ENCODE measurements around the gene NAALAD2.
"Not testable (repeated sequence)": the region's sequence is repeated elsewhere in the genome, so short reads cannot be mapped to it uniquely, and the experiment has no call there.

The NAALAD2 gene

DNA sequence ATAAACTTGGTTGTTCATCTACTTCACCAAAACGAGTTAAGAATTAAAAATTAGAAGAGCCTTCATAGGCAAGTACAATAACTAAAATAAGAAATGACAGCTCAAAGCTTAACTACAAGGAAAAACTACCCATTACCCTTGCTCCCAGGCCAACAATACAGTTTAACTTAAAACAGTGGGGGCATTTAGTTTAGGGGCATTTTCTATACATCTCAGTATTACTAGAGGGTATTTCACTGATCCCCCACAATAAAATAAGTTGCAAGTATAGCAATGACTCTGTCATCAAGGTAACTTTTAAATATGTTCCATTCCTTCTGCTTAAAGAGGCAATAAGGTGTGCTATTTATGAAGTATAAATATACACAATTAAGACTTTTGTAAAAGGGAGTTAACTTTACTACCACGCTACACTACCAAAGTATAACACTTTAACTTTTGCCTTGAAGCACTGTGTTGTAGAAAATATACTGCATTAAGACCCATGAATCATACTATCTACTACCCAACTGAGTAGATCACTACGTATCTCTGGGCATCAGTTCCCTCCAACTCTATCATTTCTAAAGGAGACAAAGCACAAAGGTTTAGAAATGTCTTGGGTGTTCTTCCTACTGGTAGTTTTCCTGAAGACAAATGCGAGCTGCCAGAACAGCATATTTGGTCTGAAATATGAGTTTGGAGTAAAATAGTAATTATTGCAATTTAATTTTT, 58.6 kb downstream of the NAALAD2 start:
- no peak for DNase-seq

DNA sequence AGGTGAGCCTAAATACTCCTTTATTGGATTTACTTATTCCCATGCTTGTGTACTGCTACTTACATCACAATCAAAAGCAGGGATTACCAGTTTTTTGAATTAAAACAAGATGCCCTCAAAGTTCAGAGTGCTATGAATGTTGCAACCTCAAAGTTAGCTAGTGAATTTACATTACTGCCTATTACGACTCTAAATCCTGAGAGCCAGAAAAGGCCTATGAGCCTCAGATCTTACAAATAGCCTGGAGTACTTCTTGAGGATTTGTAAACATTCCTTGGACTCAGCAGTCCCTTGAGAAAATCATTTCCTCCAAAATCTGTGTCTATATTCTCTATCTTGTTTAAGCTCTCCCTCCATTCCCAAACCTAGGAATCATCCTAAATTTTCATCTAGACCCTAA, 62.9 kb downstream of the NAALAD2 start:
- no peak for DNase-seq

DNA sequence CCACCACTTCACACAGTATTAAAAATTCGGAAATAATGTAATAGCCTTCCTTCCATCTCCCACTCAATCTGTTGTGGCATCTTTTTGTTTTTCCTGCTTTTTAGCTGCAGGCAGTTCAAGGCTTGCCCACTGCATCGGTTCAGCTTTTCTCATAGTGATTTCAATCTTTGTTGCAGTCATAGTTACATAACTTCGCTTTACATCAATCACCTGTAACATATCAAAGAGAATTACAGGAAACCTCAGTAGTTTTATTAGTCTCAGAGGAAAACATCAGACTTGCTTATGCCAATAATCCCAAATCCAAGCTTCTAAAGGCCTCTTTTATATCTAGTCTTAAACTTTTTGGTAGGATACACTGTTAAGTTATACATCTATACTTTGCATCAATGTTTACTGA, 67.9 kb downstream of the NAALAD2 start:
- DNase-seq = no peak

DNA sequence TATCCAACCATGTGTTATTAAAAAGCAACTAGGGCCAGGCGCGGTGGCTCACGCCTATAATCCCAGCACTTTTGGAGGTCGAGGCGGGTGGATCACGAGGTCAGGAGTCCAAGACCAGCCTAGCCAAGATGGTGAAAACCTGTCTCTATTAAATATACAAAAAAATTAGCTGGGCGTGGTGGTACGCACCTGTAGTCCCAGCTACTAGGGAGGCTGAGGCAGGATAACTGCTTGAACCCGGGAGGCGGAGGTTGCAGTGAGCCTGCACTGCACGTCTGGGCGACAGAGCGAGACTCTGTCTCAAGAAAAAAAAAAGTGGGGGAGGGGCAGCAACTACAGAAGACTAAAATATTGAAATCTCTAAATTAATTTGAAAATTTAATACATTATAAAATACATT, 69.9 kb downstream of the NAALAD2 start:
- DNase-seq = no peak

DNA sequence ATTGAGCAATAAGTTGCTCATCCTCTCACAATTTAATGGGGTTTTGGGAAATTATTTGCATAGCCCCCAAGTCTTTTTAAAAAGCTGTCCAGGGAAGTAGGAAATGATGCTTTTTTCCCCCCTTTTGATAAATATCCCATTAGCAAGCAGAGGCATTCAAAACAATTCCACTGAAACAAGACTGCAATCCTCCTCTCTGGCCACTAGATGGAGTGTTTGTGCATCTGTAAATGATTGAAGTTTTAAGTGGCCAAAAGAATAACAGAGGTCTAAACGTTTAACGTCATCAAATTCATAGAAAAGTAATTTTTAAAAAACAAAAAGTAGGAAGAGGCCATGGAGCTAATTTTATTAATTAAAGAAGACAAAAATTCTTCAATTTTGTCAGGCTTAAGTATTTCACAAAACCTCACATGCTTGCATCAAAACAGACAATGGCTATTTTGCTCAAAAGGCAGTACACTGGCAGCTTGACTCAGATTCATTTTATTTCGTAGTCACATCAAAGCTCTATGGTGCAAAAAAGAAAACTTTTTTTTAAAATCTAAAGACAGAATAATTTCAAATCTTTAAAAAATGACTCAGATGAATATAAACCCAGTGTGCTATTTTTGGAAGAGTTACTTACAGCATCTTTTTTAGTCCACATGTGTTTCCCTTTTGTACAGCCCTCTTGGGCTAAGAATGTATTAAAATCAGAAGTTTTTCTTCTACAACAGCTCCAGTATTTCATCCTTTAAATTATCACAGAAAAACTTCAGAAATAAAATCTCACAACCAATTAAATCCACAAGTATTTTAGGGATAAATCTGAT, 70.6 kb downstream of the NAALAD2 start:
- DNase-seq = peak; percentile 13 to 77 (median 48)

DNA sequence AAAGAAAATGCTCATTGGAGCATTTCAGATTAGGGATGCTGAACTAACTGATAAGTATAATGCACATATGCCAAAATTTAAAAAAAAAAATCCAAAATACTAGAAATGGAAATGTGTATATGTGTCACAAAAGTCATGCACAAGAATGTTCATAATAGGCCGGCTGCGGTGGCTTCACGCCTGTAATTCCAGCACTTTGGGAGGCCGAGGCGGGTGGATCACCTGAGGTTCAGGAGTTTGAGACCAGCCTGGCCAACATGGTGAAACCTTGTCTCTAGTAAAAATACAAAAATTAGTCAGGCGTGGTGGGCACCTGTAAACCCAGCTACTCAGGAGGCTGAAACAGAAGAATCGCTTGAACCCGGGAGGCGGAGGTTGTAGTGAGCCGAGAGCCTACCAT, 73.5 kb downstream of the NAALAD2 start:
- DNase-seq = not testable (repeated sequence)

DNA sequence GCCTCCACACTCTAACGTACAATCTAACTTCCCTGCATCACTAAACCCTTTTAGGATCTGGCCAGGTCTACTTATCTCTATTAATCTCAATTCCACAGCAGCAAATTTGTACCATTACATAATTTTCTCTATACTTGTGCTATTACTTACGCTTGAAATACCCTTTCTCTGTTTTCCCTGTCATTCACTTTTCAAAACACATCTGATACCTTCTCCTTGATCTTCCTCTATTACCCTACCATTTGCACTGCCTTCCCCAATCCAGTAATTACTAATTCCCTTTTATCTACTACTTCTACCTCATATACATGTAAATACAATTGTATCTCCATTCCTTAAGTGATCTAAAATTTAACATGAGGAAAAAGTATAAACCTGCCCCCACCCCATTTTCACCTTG, 74.4 kb downstream of the NAALAD2 start:
- no peak for DNase-seq

DNA sequence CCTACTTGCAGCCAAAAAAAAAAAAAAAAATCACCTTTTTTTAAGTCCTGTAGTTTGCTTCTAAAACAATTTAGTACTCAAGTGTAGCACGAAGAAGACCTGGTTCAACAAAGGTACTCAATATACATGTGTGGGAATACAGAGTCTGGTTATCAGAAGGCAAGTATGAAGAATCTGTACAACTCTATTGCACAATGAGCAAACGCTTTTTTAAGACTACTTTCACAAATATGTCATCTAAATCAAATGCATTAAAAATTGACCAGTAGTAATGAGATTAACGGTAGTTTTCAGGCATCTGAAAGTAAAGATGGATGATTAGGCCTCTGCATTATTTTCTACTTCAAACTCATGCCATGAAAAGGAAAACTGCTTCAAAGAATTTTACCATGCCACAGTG, 78.9 kb downstream of the NAALAD2 start:
- DNase-seq = no peak

DNA sequence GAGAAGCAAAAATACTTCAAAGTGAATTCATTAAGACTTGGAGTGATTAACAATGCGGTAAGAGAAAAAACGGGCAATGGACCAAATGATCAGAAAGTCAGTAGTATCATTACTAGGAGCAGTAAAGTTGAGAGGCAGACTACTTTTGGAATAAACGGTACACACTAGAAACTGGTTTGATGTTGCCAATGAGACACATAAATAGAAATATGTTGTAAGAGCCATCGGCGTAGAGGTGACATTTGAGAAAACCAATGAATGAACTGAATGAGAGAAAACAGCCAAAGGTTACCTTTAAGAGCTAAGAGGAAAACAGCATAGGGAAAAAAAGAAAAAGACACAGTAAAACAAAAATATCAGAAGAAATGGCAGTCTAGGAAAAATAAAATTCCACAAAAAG, 82.1 kb downstream of the NAALAD2 start:
- no peak for DNase-seq

DNA sequence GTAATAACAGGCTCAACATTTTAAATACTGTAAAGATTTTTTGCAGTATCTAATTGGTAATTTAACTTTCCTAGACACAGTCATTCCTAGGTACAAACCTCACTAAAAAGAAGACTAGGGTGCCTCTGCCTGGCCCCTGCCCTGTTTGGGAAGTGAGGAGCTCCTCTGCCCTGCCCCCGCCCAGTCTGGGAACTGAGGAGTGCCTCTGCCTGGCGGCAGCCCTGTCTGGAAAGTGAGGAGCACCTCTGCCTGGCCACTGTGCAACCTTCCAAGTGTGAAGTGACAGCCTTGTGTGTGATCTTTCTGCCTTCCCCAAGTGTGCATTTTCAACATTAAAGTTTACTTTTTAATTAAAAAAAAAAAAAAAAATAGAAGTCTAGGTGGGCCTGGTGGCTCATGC, 84.1 kb downstream of the NAALAD2 start:
- DNase-seq = no peak

DNA sequence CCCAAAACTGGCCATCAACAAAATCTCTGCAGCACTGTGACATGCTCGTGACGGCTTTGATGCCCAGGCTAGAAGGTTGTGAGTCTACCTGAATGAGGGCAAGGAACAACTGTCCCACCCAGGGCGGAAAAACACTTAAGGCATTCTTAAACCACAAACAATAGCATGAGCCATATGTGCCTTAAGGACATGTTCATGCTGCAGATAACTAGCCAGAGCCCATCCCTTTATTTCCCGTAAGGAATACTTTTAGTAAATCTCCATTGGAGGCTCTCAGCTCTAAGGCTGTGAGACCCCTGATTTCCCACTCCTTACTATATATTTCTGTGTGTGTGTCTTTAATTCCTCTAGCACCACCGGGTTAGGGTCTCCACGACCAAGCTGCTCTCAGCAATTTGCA, 85.0 kb downstream of the NAALAD2 start:
- no peak for DNase-seq

DNA sequence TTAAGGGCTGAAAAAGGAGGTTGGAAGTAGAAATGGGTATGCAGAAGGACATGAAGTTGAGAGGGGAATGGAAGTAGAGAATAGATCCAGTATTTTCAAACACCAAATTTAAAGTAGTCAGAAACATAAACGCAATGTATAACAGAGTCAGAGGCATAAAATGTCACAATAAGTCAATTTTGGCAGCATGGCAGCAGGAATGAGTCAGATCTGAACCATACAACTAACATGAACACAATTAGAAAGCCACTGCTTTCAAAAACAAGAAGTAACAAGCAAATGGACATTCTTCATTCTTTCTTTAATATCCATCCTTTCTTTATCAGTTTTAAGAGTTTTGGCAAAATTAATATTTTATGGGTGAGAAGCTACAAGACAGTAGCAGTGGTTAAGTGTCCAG, 85.9 kb downstream of the NAALAD2 start:
- DNase-seq = no peak

DNA sequence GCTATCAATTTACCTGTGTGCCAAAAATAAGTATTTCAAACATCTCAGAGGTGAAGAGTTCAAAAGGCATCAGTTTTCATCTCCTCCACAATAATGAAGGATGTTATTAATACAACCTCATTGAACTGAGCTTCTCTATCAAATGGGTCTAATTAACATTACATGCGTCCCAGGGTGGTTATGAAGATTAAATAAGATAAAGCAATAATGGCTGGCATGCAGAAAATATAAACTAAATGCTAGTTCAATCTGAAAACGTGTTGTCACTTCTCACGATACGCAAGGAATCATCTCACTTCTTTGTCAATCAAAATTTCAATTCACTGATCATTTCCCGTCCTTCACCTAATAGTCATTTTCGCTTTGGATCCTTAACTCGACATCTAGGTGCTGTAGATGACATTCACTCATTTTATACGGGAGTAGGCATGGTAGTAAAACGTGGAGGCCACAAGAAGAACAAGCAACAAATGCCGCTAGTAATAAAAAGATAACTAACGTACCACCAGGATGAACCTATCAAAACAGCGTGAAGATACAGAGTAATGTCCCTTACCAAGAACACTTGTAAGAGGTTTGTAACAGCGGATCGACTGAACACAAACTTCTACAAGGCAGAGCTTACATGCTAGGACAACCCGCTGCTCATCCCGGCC, 87.5 kb downstream of the NAALAD2 start:
- no peak for DNase-seq

DNA sequence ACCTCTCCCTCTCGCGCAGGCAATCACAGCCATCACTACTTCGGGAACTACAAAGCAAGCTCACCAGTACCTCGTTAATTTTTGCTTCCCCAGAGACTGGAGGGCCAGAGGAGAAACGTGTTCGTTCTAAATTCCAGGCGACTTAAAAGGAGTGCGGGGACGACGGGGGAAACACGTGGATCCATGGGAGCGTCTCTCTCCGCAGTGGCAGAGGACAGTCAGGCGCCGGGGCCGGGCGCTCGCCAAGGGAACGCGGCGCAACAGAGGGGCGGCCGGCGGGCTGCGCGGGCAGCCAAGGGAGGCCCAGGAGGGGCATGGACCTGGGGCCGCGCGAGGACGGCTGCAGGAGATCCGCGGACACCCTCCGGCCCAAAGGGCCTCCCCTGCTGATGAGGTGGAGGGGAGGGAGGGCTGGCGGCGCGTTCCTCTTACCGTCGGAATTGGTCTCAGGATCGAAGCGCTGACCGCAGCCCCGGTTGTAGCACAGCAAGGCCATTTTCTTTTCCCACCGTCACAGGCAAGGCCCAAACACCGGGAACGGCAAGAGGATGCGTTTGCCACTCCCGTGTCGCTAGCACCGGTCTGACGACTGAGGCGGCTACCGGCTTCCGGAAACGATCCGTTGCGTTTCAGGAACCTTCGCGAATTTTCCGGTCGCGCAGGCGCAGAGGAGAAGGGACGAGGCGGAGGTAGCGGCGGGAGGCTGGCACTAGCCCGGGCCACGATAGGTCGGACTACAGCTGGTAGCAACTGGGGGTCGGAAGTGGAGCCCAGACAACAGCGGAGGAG, 88.2 kb downstream of the NAALAD2 start, which contains the start of gene CHORDC1:
Gene CHORDC1 (minus strand): TSS at position 591 of the 789 bp plus-strand sequence. CDS start 95 bp downstream, at position 496.
- DNase-seq = peak; percentile 87 to 97 (median 93)

DNA sequence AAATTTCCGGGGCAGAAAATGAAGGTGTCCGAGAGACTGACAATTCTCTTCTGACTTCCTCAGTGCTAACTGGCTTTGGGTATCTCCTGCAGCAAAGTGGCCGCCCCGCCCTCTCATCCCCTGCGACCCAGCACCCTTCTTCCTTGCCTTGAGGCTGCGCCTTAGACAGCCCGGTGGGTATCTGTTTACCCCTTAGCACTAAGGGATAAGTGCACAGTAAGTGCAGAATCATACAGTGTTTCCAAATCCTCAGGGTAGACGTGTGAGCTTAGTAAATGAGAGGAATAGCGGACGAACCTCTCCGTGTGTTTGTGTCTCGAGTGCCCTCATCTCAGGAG, 88.8 kb downstream of the NAALAD2 start:
- DNase-seq = peak in 1 of 3 experiments; percentile 56

DNA sequence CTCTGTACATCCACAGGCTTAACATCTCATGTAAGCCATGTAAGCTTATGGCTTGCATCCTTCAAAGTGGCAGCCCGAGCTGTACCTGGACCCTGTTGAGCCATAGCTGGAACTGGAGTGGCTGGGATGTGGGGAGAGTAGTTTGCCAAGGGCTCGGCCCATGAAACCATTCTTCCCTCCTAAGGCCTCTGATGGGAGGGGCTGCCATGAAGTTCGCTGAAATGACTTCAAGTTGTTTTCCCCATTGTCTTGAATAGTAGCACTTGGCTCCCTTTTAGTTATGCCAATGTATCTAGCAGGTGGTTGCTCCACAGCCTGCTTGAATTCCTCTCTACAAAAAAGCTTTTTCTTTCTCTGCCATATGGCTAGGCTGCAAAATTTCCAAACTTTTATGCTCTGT, 93.6 kb downstream of the NAALAD2 start:
- no peak for DNase-seq

DNA sequence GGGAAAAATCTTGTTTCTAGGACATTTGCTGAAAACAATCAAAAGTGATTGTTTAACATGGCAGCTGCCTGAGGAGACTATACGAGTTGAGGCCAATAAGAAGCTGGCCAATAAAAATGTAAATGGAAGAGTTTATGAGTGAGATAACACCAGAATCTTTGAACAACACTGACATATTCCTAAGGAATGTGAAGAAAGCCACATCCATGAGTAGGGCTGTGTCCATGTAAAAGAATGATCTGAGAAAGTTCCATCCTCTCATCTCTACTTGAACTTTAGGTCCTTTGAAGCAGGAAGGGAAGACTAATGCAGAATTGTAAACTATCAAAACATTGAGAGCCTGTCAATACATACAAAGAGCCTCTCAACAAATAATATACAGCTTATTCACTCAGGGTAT, 95.3 kb downstream of the NAALAD2 start:
- DNase-seq = no peak

DNA sequence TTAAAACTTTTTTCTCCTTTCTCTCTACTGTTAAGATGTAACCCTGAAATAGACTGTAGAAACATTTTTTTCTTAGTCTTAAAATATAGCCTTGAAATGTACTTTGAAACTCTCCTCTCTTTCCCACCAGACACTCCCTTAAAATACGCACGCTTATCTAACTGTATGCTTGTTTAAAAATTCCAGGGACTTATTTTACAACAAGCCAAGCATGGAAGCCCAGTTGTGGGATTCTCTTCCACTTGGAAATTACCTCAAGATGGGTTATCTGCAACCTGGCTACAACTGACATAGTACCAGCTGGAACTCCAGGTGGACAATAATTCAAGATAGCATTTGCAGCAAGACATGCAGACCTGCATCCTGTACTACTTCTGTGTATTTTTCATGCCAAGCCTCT, 100.5 kb downstream of the NAALAD2 start:
- DNase-seq = no peak

DNA sequence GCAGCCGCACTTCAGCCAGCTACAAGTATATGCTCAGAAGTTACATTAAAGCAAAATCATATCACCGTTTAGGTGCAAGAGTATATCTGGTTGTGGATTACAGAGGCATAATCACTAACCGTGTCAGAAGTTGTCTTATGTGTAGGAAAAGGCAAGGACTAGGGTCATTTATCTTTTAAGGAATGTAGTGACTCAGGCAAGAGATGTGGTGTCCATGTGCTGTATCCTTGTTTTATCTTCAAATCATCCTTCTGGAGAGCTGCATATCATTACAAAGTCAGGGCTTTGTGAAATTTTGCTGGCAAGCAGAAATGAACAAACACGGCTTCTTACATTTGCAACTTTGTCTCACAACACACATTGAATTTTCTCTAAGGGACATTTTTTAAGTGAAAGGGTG, 101.1 kb downstream of the NAALAD2 start:
- DNase-seq = no peak

DNA sequence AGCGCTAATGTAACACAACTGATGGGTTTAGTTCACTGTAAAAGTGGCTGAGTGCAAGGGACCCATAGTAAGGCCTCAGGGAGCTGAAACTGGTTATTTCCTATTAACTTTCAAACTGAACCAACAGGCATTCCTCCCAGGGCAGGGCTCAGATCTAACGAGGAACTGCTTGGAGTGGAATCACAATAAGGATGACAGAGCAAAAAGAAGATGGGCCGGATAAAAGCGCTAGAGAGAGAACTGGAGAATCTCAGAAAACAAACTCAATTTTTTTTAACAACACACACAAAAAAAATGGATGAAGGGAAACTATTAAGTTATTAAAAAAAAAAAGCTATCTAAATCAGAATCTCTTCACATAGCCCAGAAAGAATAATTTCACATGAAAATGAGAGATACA, 102.5 kb downstream of the NAALAD2 start:
- no peak for DNase-seq

DNA sequence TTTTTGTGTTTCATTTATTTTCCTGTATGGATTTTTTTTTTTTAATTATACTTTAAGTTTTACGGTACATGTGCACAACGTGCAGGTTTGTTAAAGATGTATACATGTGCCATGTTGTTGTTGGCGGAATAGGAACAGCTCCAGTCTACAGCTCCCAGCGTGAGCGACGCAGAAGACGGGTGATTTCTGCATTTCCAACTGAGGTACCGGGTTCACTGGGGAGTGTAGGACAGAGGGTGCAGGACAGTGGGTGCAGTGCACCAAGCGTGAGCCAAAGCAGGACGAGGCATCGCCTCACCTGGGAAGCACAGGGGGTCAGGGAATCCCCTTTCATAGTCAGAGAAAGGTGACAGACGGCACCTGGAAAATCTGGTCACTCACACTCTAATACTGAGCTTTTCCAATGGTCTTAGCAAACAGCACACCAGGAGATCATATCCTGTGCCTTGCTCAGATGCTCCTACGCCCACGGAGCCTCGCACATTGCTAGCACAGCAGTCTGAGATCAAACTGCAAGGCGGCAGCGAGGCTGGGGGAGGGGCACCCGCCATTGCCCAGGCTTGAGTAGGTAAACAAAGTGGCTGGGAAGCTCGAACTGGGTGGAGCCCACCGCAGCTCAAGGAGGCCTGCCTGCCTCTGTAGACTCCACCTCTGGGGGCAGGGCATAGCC, 105.6 kb downstream of the NAALAD2 start:
- DNase-seq = peak in 2 of 3 experiments; percentile 72 to 86

DNA sequence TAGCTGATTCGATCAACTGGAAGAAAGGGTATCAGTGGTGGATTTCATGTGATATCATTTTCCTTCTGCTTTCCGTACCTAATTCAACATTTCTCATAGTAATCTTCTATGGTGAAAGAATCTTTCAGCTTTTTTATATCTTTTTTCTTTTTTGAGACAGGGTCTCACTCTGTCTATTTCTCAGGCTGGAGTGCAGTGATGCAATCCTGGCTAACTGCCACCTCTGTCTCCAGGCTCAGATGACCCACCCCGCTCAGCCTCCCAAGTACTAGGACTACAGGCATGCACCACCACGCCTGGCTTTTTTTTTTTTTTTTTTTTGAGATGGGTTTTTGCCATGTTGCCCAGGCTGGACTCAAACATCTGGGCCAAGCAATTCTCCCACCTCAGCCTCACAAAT, 107.0 kb downstream of the NAALAD2 start:
- peak in 2 of 3 experiments; percentile 37 to 63 for DNase-seq
